Retina (tissue), 1 donor: ENCODE results near the gene SWAP70.
"Not testable (repeated sequence)": the region's sequence is repeated elsewhere in the genome, so short reads cannot be mapped to it uniquely, and the experiment has no call there.

ENCODE experiments used
- DNase-seq: peaks from one replicate; pipeline ENCODE4 v3.0.0-alpha.2; 2016

SWAP70 gene

GRCh38 chr11:9663699-9664275 is at the start of gene SWAP70:
Gene SWAP70 (plus strand): TSS chr11:9664077. CDS start chr11:9664180, 103 bp downstream.
- peak; percentile 74 for DNase-seq

- no peak for DNase-seq
Measured at GRCh38 chr11:9615031-9615451, 48.8 kb upstream of the SWAP70 start.

DNA sequence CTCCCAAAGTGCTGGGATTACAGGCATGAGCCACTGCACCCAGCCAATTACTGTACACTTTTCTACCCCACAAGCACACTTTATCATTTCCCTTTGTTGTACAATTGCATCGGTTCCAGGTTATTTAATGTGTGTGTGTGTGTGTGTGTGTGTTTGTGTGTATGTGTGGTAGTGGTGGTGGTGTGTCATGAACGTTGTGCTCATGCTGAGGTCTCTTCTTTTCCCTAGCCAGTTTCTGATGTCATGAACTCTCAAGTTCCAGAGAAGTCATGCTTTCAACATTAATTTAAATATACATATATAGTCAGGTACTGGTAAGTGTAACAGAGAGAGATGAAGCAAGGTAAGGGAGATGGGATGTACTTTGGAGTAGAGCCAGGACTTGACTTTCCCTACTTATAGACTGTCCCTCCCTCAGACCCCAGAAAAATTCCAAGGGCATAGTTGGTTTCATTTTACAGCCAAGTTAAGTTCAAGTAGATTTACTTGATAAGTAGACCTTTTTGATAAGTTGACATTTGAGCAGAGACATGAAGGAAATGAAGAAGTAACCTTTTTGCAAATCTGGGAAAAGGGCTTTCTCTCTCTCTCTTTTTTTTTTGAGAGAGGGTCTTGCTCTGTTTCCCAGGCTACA is 47.7 kb upstream of the SWAP70 start:
- DNase-seq, result no peak

GRCh38 chr11:9616858-9617257 is 47.0 kb upstream of the SWAP70 start:
- no peak for DNase-seq

DNA sequence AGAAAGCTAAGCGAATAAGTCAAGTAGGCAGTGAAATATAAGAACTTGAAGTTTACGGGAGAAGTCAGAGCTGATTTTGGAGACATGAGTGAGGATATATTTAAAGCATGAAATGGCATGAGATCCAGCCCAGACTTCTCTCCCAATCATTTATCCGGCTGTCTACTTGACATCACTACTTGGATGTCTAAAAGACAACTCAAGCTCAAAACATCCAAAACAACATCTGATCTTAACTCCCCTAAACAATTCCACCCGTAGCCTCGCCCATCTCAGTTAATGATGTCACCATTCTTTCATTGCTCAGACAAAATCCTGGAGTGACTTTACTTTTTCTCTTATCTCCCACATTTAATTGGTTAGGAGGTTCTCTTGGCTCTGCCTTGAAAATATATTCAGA is 45.9 kb upstream of the SWAP70 start:
- DNase-seq, result no peak

DNA sequence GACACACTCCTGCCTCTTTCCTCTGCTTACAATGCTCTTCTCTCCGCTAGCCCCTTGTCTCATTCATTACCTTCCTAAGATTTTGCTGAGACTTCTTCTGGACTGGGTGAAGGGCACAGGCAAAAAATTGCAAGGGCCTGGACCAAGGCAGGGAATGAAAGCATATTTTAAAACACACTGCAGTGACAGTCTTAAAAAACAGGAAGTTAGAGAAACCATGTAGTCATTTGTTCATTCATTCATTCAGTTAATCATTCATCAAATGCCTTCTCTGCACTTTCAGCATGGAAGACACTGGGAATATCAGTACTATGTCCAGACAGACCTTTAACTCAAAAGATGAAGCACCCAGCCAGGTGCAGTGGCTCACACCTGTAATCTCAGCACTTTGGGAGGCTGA is 44.9 kb upstream of the SWAP70 start:
- DNase-seq, result no peak

DNA sequence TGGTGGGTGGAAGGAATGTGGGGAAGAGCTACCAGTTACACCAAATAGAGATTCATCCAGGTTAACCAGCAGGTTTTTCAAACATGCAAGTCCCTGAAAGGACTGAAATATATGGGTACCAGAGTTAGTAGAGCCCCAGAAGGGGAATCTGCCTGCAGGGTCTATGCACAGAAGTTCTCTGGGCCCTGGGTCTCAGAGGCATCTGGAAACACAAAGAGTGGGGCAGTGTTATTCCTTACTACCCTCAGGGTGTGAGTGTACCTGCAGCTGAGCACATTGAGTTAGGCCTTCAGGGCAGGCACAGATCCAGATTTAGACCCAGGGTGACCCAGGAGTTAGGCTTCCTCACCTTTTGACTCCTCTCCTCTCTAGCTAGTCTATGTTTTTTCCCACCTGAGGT is 43.9 kb upstream of the SWAP70 start:
- no peak for DNase-seq

- DNase-seq, result not testable (repeated sequence)
Measured at GRCh38 chr11:9622353-9622752, 41.5 kb upstream of the SWAP70 start.

DNA sequence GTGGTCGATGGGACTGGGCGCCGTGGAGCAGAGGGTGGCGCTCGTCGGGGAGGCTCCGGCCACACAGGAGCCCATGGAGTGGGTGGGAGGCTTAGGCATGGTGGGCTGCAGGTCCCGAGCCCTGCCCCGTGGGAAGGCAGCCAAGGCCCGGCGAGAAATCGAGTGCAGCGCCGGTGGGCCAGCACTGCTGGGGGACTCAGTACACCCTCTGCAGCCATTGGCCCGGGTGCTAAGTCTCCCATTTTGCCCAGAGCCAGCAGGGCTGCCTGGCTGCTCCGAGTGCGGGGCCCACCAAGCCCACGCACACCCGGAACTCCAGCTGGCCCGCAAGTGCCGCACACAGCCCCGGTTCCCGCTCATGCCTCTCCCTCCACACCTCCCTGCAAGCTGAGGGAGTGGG is 40.8 kb upstream of the SWAP70 start:
- not testable (repeated sequence) for DNase-seq

- no peak for DNase-seq
Measured at GRCh38 chr11:9624448-9624847, 39.4 kb upstream of the SWAP70 start.

GRCh38 chr11:9625162-9625561 is 38.7 kb upstream of the SWAP70 start:
- DNase-seq, result no peak

DNA sequence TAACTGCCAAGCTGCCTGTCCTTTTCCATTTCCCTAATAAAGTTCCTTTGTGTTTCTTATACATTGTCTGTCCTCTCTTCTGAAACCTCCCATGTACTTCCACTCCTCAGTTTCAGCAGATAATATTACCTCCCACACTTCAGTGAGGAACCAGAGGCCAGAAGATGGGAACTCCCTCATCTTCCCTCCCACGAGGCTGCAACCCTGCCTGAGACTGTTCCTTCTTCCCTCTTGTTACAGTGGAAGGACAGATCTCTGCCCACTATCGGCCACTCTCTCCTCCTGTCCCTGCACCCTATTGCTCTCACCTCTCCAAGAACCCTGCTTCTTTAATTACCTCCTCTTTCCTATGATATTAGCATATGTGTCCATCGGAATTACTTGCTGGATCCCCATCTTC is 38.1 kb upstream of the SWAP70 start:
- no peak for DNase-seq

DNA sequence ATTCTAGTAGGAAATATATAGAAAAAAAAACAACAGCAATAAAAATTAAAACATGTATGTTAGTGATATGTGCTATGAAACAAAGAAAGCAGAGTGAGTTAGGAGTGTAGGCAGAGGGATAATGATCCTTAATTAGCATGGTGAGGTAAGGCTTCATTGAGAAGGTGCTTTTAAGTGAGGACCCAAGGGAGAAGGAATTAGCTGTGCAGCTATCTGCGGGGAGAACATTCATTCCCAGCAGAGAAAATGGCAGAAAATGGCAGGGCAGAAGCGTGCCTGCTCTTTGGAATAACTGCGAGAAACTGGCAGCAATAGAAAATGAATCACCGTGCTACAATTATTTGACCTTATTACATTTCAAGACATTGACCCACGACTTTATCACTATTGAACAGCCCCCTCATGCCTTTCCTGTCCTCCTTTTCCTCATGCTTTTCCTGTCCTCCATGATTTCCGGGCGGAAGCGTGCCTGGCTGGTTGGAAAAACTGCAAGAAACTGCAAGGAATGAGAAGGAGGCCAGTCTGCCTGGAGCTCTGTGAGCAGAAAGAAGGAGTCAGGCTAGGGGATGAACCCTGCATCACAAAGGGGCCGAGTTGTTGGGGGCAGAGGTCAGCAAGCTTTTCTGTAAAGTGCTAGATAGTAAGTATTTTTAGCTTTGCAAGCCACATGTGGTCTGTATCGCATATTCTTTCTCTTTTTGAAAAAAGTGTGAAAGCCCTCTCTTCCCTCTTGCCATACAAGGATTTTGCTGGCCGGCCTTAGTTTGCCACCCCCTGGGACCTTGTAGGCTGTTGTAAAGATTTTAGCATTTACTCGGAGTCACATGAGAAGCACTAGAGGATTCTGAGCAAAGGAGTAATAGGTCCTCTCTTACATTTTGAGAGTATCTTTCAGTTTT is 37.1 kb upstream of the SWAP70 start:
- no peak for DNase-seq

- DNase-seq, result no peak
Measured at GRCh38 chr11:9629064-9629463, 34.8 kb upstream of the SWAP70 start.

DNA sequence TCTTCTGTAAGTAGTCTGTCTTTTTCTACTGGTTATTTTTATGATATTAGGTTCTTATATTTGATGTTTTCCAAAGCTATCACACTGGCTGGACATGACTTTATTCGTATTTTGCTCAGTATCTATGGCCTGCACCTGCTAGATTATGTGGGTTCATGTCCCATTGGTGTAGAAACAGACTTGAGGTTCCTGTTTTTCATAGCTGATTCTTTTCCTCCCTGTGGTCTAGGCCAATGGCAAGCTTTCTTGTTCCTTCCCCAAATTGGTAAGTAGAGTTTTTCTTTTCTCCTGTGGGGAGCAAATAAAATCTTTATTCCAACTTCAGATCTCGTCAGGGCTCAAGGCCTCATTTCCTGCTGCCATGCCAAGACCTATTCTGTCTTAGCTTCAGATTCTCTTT is 30.2 kb upstream of the SWAP70 start:
- DNase-seq, result no peak

DNA sequence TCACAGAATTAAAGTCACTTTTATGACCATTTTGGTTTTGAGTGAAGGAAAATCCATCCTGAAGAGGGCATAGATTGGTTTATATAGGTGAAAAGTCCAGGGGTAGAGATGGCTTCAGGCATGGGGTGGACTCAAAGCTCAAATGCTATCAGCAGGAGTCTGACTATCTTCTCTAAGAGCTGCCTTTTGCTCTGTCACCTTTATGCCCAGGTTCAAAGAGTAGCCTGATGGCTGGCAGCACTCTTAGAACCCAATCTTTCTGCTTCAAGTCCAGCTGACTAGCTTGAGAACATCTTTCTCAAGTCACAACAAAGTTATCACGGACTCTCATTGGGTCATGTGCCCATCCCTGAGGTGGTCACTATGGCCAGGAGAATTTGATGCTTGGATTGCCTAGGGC is 27.2 kb upstream of the SWAP70 start:
- no peak for DNase-seq

DNA sequence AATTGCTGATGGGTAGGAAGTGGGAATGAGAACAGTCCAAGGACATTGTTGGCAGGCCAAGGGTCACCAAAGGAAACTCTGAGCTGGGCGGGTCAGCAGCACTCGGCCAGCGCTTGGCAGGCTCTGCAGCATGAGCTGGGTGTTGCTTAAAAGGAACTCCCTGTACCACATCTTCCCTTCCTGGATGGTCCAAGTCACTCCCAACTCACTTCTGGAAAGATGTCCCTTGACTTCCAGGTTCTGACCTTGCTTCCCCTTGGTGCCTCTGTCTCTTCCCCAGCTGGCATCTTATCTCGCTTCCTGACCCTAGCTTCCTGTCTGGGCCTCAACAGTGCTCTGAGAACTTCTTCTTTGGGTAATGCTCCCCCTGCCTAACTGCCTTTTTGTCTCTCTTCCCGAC is 24.8 kb upstream of the SWAP70 start:
- DNase-seq, result no peak

DNA sequence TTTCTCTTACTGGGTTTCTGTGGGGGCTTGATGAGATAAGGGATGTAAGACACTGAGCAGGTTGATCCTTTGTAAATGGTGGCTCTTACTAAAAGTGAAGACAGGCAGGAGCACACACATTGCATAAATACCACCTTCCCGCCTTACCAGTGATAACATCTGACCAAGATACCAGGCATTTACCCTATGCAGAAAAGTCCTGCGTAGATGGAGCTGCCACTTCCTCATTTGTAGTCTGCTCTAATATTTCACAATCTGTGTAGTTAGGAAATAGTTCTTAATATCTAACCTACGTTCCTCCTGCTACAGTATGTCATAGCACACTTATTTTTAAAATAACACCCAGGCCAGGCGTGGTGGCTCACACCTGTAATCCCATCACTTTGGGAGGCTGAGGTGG is 23.9 kb upstream of the SWAP70 start:
- no peak for DNase-seq

DNA sequence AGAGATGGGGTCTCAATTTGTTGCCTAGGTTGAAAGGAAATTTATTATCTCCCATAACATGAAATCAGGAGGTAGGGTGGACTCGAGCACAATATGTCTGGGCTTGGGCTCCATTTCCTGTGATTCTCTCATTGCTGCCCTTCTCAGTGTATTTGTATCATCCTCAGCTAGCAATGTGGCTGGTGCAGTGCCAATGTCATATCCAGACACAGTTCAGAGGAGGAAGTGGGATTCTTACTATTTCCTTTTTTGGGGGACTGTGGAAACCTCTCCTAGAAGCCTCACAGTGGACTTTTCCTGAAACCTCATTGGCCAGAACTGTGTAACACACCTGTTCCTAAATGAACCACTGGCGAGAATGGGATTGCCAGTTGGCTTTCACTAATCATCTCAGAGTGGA is 21.0 kb upstream of the SWAP70 start:
- DNase-seq, result no peak

- no peak for DNase-seq
Measured at GRCh38 chr11:9643751-9644150, 20.1 kb upstream of the SWAP70 start.

DNA sequence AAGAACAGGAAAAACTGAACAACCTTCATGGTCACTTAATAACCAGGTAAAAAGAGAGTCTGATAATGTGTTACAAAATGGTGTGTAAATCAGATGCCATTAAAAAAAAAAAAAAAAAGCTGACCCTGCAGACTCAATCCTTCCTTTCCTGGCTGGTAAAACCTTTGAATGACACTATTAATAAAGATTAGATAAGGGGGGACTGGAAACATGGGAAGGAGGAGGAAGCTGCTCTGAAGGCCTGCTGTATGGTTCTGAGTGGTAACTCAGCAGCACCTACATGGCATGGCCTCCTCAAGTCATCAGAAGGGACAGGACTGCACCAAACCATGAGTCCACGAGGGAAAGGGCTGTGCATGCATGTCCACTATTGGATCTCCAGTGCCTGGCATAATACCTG is 18.0 kb upstream of the SWAP70 start:
- DNase-seq, result no peak

DNA sequence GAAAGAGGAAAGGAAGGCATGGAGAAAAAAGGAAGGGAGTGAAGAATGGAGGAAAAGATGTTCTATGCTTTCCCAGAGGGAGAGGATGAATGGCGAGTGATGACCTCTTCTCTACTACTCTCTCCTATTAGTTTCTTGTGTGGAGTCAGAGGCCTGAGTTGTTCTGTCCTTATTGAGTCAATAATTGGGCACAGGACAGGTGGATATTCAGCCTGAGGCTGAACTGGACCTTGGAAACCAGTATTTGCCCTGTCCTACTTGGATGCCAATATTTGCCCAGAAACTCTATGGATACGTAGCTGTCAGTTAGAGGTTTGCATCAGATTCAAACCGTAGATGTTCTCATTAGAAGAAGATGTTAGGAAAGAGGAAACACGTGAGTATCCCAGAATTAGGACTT is 17.6 kb upstream of the SWAP70 start:
- no peak for DNase-seq

DNA sequence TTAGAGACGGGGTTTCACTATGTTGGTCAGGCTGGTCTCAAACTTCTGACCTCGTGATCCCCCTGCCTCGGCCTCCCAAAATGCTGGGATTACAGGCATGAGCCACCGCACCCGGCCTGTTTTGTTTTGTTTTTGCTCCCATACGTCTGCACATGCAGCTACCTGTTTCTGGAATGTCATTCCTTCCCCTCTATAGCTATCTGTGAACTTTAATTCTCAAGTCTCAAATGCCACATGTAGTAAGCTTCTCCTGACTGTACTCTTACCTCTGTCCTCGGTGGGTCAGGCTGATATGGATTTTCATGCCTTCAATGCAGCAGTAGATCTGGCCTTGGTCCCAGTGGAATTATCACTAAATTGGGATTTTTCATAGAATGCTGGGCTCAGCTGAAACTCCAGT is 12.4 kb upstream of the SWAP70 start:
- no peak for DNase-seq
